GM12874 (cell line): Measurements from ENCODE around the gene IGF1R.

Experiments used
- TF ChIP-seq, protein P1 (sequence below): IDR thresholded peaks from 2 replicates; pipeline ENCODE4 v1.5.1; 2011; ENCODE audit warnings: low read depth, mild to moderate bottlenecking, control low read depth, low read length, moderate library complexity; ENCODE audit not compliant: insufficient read depth

Gene IGF1R

DNA sequence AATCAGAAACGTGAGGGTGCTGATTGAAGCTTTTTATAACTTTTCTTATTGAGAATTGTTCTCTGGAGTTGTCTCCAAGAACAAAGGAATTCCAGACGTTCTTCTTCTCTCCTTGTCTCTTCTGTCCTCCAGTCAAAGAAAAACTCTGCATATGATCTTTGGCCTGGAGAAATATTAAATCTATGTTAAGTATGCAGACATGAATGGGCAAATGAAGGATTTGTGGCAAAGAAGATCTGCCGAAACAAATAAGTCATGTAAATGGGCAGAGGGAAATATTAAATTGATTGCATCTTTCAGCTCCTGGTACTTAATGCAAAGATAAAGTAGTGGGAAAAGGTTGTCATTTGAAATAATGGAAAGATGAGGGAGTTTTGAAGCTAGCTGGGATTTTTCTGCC, 74.9 kb downstream of the IGF1R start:
- TF ChIP-seq, protein P1, sequence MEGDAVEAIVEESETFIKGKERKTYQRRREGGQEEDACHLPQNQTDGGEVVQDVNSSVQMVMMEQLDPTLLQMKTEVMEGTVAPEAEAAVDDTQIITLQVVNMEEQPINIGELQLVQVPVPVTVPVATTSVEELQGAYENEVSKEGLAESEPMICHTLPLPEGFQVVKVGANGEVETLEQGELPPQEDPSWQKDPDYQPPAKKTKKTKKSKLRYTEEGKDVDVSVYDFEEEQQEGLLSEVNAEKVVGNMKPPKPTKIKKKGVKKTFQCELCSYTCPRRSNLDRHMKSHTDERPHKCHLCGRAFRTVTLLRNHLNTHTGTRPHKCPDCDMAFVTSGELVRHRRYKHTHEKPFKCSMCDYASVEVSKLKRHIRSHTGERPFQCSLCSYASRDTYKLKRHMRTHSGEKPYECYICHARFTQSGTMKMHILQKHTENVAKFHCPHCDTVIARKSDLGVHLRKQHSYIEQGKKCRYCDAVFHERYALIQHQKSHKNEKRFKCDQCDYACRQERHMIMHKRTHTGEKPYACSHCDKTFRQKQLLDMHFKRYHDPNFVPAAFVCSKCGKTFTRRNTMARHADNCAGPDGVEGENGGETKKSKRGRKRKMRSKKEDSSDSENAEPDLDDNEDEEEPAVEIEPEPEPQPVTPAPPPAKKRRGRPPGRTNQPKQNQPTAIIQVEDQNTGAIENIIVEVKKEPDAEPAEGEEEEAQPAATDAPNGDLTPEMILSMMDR = no peak

DNA sequence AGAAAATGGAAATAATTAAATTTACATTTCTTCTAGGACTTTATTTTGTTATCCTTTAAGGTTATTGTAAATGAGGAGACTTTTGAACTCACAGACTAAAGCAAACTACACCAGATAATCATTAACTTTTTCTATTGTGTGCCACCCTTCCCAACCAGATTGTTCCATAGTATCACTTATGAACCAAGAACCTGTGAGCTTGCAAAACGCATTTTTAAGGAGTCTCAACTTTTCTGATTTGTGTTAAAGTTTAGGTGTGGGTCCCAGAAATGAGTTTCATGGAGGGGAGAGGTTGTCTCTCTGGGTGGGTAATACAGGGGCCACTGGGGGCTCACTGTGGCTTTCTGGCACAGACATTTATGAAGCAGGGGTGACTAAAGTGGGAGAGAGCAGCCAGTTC, 75.7 kb downstream of the IGF1R start:
- TF ChIP-seq, protein P1 = no peak

DNA sequence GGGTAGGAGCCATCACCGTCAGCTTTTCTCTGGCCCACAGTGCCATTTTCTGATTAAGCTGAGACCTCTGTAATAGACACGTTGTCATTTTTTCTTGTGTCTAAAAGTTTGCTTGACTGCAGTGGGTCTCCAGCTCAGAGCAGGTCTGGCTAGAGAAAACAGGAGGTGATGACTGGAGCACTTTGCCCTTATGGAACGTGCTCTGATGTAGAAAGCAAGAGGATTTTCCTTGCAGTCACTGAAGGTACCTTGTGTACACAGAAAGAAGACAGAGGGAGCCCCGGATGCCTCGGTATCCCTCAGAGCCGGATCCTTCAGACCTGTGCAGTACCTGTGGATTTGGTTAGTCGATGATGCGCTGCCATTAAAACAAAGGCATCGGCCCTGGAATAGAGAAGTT, 76.2 kb downstream of the IGF1R start:
- TF ChIP-seq, protein P1 = no peak

DNA sequence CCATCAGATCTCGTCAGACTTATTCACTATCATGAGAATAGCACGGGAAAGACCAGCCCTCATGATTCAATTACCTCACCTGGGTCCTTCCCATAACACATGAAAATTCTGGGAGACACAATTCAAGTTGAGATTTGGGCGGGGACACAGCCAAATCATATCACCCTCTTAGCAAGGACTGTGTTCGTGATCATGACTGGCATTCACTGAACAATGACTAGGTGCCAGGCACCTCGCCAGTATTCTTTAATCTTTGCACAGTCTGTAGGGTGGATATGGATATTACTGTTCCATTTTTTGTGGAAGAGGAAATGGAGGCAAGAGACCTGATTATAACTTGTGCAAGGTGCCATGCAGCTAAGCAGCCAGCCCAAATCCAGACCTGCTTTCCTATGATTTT, 77.5 kb downstream of the IGF1R start:
- TF ChIP-seq, protein P1 = no peak

DNA sequence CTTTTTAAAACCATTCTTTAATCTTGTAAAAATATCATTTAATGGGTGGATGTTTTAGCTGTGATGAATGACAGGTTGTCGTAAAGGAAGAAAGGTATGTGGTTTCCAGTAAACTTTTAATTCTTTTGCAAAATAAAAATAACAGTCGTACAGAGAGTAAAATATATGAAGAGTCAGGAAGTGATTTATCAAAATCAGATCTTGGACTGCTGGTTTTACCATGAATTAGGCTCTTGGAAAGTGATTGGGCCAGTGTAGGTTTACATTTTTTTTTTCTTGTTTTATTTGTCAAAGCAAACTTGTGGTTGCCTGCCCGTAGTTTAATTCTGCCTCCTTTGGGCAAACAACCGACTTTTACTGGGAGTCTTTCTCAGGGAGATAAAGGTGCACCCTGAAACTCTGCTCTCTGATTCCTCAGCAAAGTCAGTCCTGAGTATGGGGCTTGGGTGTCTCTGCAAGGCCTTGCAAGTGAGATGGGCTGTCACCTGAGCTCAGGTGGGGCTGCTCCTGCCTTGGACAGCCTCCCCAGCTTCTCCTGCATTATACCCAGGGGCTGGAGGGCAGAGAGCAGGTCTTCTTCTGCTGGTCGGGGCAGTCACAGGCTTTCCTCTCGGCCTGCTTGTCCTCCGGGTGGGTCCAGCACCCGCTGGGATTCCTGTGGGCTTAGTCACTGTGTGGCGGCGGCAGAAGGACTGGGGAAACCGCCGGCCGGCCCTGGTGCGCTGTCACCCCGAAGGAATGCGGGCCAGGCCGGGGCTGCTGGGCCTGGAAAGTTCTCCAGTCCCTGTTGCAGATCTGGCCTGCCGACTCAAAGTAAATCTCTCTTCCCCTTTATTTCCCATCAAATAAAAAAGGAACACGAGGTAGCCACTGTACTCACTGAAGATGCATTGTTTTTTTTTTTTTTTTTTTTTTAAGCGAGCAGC, 79.0 kb downstream of the IGF1R start:
- TF ChIP-seq, protein P1 = no peak

DNA sequence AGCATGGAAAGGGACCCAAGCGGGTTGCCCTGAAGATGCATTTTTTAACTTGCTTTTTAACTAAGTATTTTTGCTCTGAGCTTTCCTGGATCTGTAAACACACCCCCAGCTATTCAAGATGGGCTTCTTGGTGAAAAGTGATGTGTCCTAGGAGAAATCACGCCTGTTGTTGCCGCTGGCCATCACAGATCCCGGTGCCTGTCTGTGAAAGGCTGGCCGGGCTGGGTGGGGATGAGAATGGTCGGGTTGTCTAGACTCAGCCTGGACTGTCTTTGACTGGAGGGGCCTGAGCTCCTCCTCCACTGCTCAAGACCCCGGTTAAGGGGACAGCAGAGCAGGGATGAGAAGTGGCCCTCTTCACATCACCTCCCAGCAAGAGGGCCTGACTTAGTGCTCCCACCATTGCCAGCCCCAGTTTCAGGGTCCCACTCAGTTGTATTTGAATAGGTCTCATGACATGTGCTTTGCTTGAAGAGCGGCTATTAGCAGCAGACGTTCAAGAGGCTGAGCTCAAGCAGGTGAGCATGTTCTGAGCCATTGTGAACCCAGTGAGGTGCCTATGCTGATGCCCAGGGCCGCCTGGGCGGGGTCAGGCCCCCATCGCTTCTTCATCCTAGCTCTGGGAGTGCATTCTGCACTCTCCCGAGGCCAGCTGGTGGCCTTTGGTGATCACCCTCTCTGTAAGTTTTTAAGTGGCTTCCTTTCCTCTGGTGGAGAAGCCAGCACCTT, 79.9 kb downstream of the IGF1R start:
- TF ChIP-seq, protein P1 = no peak

DNA sequence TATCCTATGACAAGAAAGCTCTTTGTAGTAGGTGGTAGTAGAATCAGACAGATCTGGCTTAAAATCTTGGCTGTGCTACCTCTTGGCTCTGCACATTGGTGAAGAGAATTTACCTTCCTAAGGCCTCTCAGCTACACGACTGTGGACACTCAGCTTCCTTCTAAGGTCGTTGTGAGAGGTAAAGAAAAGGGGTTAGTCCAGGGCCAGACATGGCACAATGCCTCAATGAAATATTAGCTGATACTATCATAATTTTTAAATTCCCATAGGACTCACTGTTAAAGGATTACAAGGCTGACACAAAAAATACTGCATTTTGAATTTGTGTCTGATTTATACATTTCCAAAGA, 80.4 kb downstream of the IGF1R start:
- TF ChIP-seq, protein P1 = no peak
